Adrenal gland (tissue), 12 donors: ENCODE data around the gene RGS8. TPM values are rescaled to one million over a fixed set of nuclear protein-coding genes. Genes with fewer than 3 reads are reported as not detected.
"Not testable (repeated sequence)": the region's sequence is repeated elsewhere in the genome, so short reads cannot be mapped to it uniquely, and the experiment has no call there.

Experiments used
- DNase-seq, 7 donors: peaks; one replicate each; pipeline ENCODE4 v3.0.0-alpha.2; 2019 to 2020
- H3K27ac ChIP-seq, 5 donors: fragments of 200-600 bp; sonication (generic) in 4 of 5; 1 replicate in 3 of 5; 2 replicates in 2 of 5; pipeline versions ENCODE4 v1.5.1 to v1.8.0; 2016 to 2020; ENCODE audit warnings: mild to moderate bottlenecking in 1 of 5
- H3K27me3 ChIP-seq: fragments of 200-600 bp; 2 replicates; pipeline ENCODE4 v1.8.0; 2021
- H3K36me3 ChIP-seq, 2 donors: fragments of 200-600 bp; replicated peaks in 1 of 2; 1 replicate in 1 of 2; 2 replicates in 1 of 2; pipeline versions ENCODE4 v1.5.1 to v1.8.0; 2018 to 2022
- H3K4me1 ChIP-seq, 2 donors: fragments of 200-600 bp; replicated peaks in 1 of 2; 1 replicate in 1 of 2; 2 replicates in 1 of 2; pipeline versions ENCODE4 v1.5.1 to v1.8.0; 2018 to 2021
- H3K4me3 ChIP-seq, 4 donors: fragments of 200-600 bp; sonication (generic) in 3 of 4; one replicate each; pipeline ENCODE4 v1.5.1; 2016 to 2018
- H3K9me3 ChIP-seq, 3 donors: fragments of 200-600 bp; sonication (generic) in 1 of 3; replicated peaks in 1 of 3; 1 replicate in 2 of 3; 2 replicates in 1 of 3; pipeline versions ENCODE4 v1.5.1 to v1.8.0; 2016 to 2021
- CTCF ChIP-seq, 6 experiments: fragments of 450-650 bp in 4 of 6; fragments of 200-600 bp in 2 of 6; sonication (generic) in 1 of 6; IDR thresholded peaks; 1 replicate in 5 of 6; 2 replicates in 1 of 6; pipeline versions ENCODE4 v1.5.1 to v1.8.0; 2016 to 2021; ENCODE audit warnings: antibody characterized with exemption in 6 of 6, mild to moderate bottlenecking in 2 of 6, moderate library complexity in 1 of 6
- POLR2A ChIP-seq, 2 donors: fragments of 450-650 bp; IDR thresholded peaks; one replicate each; pipeline ENCODE4 v1.6.1; 2017; ENCODE audit warnings: antibody characterized with exemption in 2 of 2, mild to moderate bottlenecking in 2 of 2, moderate library complexity in 1 of 2
- WGBS, 4 donors: extraction: QIAGEN DNeasy Blood & Tissue Kit in 2 of 4; methylation state at CpG; one replicate each; pipeline versions ENCODE4 v1.1.5 to v1.1.7; 2013 to 2017; 5-methylcytosine and 5-hydroxymethylcytosine counted together
- intact Hi-C, 2 donors: fragments of 100-400 bp; cut with DNase I; formaldehyde crosslinking; loops; one replicate each; pipeline versions ENCODE4 v1.14.1 to v1.15.0; 2022 to 2023
- polyA plus RNA-seq, 3 donors: library from polyadenylated mRNA; stranded (reverse); fragments of 200-250 nt in 2 of 3; fragments of 350-450 nt in 1 of 3; fragmentation: Illumina TruSeq in 1 of 3; extraction: RNeasy Lipid Tissue Mini Kit (QIAGEN cat#74804) in 1 of 3; gene quantifications; one replicate each; pipeline ENCODE4 v1.2.3, GENCODE V29; 2013 to 2014
- total RNA-seq, 9 donors: library from RNA; depleted of rRNA in 4 of 9; stranded (reverse); fragments of >200 nt in 4 of 9; fragments of 120-200 nt in 1 of 9; fragmentation: NEBNext Ultra II Directional in 1 of 9; extraction: Animal tissue kit (Norgen Biotek cat#: 25700) in 1 of 9; gene quantifications; one replicate each; pipeline versions ENCODE4 v1.1.0 to v1.2.4, GENCODE V29; 2013 to 2023
- donor health status: healthy with polysubstance abuse.
- donor health status: Bipolar disorder and iron deficiency.
- donor health status: DM: yes; HTN: yes; CAD: no.
- donor health status: DM: no; HTN: no; CAD: no.
- donor health status: DM: no; HTN: no; CAD: no.
- donor health status: DM: yes; HTN: yes; CAD: no.

Gene RGS8
- total and polyA plus RNA-seq, 12 donors, result 0.40 to 11.8 (median 1.2) TPM

DNA sequence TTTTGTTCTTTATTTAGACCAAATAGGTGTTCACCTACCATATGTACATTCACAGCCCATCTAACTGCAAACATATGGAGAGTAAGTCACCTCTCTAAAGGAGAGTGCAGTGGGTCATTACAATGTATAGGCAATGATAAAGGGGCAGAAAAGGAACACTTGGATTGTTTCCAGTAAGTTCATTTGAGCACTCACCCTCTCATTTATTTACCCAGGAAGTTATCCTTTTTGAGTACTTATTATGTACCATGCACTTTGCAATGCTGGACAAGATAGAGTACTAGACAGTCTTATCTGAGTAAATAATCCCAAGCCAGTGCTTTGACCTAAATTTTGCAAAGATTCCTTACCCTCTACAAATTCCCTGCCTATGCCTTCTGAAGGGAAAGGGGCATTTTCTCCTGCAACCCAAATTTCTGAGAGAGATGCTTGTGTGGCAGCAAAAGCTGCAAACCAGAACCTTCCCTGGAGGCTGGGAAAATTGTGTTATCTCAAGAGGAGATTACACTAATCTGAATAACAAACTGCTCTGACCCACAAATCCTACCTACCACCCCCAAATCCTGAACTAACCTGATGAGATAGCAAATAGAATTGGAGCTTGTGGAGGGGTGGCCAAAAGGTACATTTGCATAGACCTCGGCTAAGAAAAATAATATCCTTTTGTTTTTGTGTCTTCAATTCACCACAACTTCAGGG is 18.6 kb upstream of the RGS8 start:
- H3K27me3 ChIP-seq, result no peaks in the 10 kb centered on the region
- DNase-seq, result no peak
- H3K9me3 ChIP-seq, result no peaks in the 10 kb centered on the region
- 75 to 92% (median 76%) methylated on average over 1 of the region's 1 CpG for WGBS, 4 donors
- H3K27ac ChIP-seq, result no peak overlapping the region
- no peak overlapping the region for H3K4me3 ChIP-seq
- H3K36me3 ChIP-seq, result no peaks in the 10 kb centered on the region
- peaks cover 0 to 13% of the 10 kb centered on the region in 2 donors for H3K4me1 ChIP-seq
- TF ChIP-seq POLR2A (IDR thresholded peaks at IDR 0.05) (no peak), CTCF (IDR thresholded peaks at IDR 0.05) (no peak)
- intact Hi-C loops, result no loop called here

GRCh38 chr1:182700351-182700709 is 15.9 kb upstream of the RGS8 start:
- H3K9me3 ChIP-seq, result no peaks in the 10 kb centered on the region
- H3K27ac ChIP-seq, result no peak overlapping the region
- no peaks in the 10 kb centered on the region for H3K27me3 ChIP-seq
- TF ChIP-seq CTCF (IDR thresholded peaks at IDR 0.05) (no peak), POLR2A (IDR thresholded peaks at IDR 0.05) (no peak)
- peaks cover 0 to 13% of the 10 kb centered on the region in 2 donors for H3K4me1 ChIP-seq
- DNase-seq, result no peak
- intact Hi-C loops, result no loop called here
- no peaks in the 10 kb centered on the region for H3K36me3 ChIP-seq
- 81 to 86% (median 84%) methylated on average over 9 of the region's 9 CpGs for WGBS, 4 donors
- no peak overlapping the region for H3K4me3 ChIP-seq

DNA sequence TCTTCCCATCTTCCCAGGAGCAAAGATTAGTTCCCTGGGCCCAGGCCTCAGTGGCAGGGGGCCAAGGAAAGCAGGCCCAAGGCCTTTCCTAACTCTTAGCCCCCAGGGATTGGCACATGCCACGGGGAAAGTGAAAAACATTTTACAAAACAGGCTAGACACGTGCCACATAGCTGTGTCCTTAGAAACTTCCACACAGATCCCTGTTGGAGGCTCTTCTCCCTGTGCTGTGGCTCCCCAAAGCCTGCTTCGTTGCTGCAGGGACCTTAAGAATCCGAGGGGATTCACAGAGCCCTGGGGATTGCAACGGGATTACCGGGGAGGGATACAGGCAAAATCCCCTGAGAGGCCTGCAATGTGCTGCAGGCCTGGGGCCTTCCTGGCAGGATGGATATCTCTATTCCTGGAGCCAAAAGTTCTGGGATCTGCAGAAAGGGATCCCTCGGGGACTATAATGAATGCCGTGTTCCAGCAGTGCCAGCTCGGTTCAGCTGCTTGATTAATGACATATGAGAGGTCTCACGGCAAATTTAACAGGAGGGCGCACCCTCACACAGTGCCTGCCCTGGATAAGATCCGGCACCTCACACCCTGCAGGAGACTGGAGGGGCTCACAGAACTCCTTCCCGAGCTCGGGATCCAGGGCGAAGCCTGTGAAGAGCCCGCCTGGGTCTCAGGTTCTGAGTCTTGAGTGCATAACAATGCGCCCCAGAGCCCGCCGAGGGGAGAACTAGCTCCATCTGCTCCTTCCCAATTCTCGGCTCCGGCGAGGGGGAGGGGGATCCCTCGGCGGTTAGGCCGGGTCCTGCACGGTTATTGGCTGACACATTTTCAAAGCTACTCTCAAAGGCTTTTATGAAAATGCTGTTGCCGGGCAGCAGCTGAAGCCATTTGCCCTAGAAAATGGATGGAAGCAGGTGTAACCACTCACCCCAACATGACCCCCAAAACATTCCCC is 15.3 kb upstream of the RGS8 start:
- Histone ChIP-seq H3K4me1 (peaks cover 0 to 13% of the 10 kb centered on the region in 2 donors), H3K4me3 (no peak overlapping the region), H3K9me3 (no peaks in the 10 kb centered on the region), H3K36me3 (no peaks in the 10 kb centered on the region), H3K27ac (no peak overlapping the region), H3K27me3 (no peaks in the 10 kb centered on the region)
- TF ChIP-seq CTCF (IDR thresholded peaks at IDR 0.05) (no peak), POLR2A (IDR thresholded peaks at IDR 0.05) (no peak)
- peak in 3 of 7 donors; percentile 11 to 25 (median 25) for DNase-seq
- intact Hi-C loops, result no loop called here
- WGBS, 4 donors, result 46 to 73% (median 57%) methylated on average over 10 to 27 of the region's 27 CpGs

GRCh38 chr1:182698971-182699370 is 14.6 kb upstream of the RGS8 start:
- Histone ChIP-seq H3K4me3 (no peak overlapping the region), H3K9me3 (no peaks in the 10 kb centered on the region), H3K4me1 (peaks cover 0 to 13% of the 10 kb centered on the region in 2 donors), H3K27ac (no peak overlapping the region), H3K36me3 (no peaks in the 10 kb centered on the region), H3K27me3 (no peaks in the 10 kb centered on the region)
- TF ChIP-seq POLR2A (IDR thresholded peaks at IDR 0.05), result no peak
- TF ChIP-seq CTCF (IDR thresholded peaks at IDR 0.05), result no peak
- no peak for DNase-seq
- intact Hi-C loops, result no loop called here
- WGBS, 4 donors, result 89 to 99% (median 94%) methylated on average over 5 of the region's 5 CpGs

- H3K4me3 ChIP-seq, H3K4me1 ChIP-seq, H3K9me3 ChIP-seq, H3K27me3 ChIP-seq, H3K36me3 ChIP-seq, intact Hi-C loops, H3K27ac ChIP-seq, DNase-seq: not testable (repeated sequence)
Measured at GRCh38 chr1:182693139-182693538, 8.8 kb upstream of the RGS8 start.
